Uterus (tissue), 2 donors: Measurements from ENCODE around the gene TRIM41.

ENCODE experiments used
- CTCF ChIP-seq, 4 experiments: fragments of 200-600 bp in 2 of 4; fragments of 450-650 bp in 2 of 4; sonication (generic) in 2 of 4; IDR thresholded peaks; one replicate each; pipeline ENCODE4 v1.5.1; 2016 to 2019; ENCODE audit warnings: antibody characterized with exemption in 4 of 4, mild to moderate bottlenecking in 2 of 4, moderate library complexity in 1 of 4
- POLR2A ChIP-seq, 2 donors: fragments of 450-650 bp; IDR thresholded peaks; one replicate each; pipeline ENCODE4 v1.6.1; 2016; ENCODE audit warnings: antibody characterized with exemption in 2 of 2, mild to moderate bottlenecking in 1 of 2, moderate library complexity in 1 of 2

- no peak for TF ChIP-seq CTCF (IDR thresholded peaks at IDR 0.05)
- no peak for TF ChIP-seq POLR2A (IDR thresholded peaks at IDR 0.05)
Measured at GRCh38 chr5:181224390-181225229, 1.5 kb downstream of the TRIM41 start.
